Loucy (cell line): ENCODE data around the gene SEPTIN11.

Experiments used
- H2AFZ ChIP-seq: fragments of 200-600 bp; sonication (generic); 2 replicates; pipeline ENCODE4 v1.6.0; 2016; ENCODE audit warnings: antibody characterized with exemption, mild to moderate bottlenecking, low read length, moderate library complexity
- H3F3A ChIP-seq: fragments of 200-600 bp; 2 replicates; pipeline ENCODE4 v1.6.0; 2016; ENCODE audit warnings: antibody characterized with exemption, low read depth, mild to moderate bottlenecking
- H3K27me3 ChIP-seq: fragments of 200-600 bp; sonication (generic); 2 replicates; pipeline ENCODE4 v1.6.1; 2014; ENCODE audit warnings: low read length, mild to moderate bottlenecking; ENCODE audit not compliant: insufficient read depth, poor library complexity, severe bottlenecking
- H3K36me3 ChIP-seq: fragments of 200-600 bp; sonication (generic); 2 replicates; pipeline ENCODE4 v1.6.1; 2016; ENCODE audit warnings: low read length; ENCODE audit not compliant: insufficient read depth
- H3K4me1 ChIP-seq: fragments of 200-600 bp; sonication (generic); 2 replicates; pipeline ENCODE4 v1.5.1; 2014; ENCODE audit warnings: low read length, mild to moderate bottlenecking; ENCODE audit not compliant: insufficient read depth, poor library complexity, severe bottlenecking
- H3K4me2 ChIP-seq: fragments of 200-600 bp; sonication (generic); 2 replicates; pipeline ENCODE4 v1.6.0; 2014; ENCODE audit warnings: antibody characterized with exemption, low read length, low read depth, mild to moderate bottlenecking; ENCODE audit not compliant: poor library complexity, severe bottlenecking
- H3K4me3 ChIP-seq: fragments of 200-600 bp; sonication (generic); 2 replicates; pipeline ENCODE4 v1.5.1; 2014; ENCODE audit warnings: low read length, mild to moderate bottlenecking, mixed read lengths; ENCODE audit not compliant: poor library complexity, severe bottlenecking
- H3K79me2 ChIP-seq: fragments of 200-600 bp; sonication (generic); 2 replicates; pipeline ENCODE4 v1.6.1; 2014; ENCODE audit warnings: low read length; ENCODE audit not compliant: insufficient read depth
- H3K9ac ChIP-seq: fragments of 200-600 bp; sonication (generic); 2 replicates; pipeline ENCODE4 v1.6.0; 2014; ENCODE audit warnings: mild to moderate bottlenecking, low read depth, low read length, moderate library complexity; ENCODE audit not compliant: poor library complexity, severe bottlenecking
- H3K9me2 ChIP-seq: fragments of 200-600 bp; sonication (generic); replicated peaks from 2 replicates; pipeline ENCODE4 v1.6.1; 2016; ENCODE audit warnings: low read depth, low read length, mixed read lengths
- H3K9me3 ChIP-seq: fragments of 200-600 bp; sonication (generic); 2 replicates; pipeline ENCODE4 v1.6.1; 2014; ENCODE audit warnings: mild to moderate bottlenecking, antibody characterized with exemption, low read length, low read depth; ENCODE audit not compliant: insufficient read depth
- H4K20me1 ChIP-seq: fragments of 200-600 bp; sonication (generic); 2 replicates; pipeline ENCODE4 v1.6.0; 2014; ENCODE audit warnings: antibody characterized with exemption, low read length, mild to moderate bottlenecking; ENCODE audit not compliant: insufficient read depth, poor library complexity, severe bottlenecking
- CTCF ChIP-seq: fragments of 200-600 bp; sonication (generic); conservative IDR thresholded peaks from 2 replicates; pipeline ENCODE4 v1.5.1; 2014; ENCODE audit warnings: mild to moderate bottlenecking, antibody characterized with exemption, low read length
- EZH2phosphoT487 ChIP-seq: fragments of 200-600 bp; IDR thresholded peaks from 2 replicates; pipeline ENCODE4 v1.6.1; 2018; ENCODE audit warnings: antibody characterized with exemption, mild to moderate bottlenecking, moderate library complexity, borderline replicate concordance

The SEPTIN11 gene

GRCh38 chr4:76969941-76970529 lies 20.5 kb downstream of the SEPTIN11 start:
- Histone ChIP-seq H3K9me2 (no peaks in the 10 kb centered on the region), H3K9me3 (no peaks in the 10 kb centered on the region), H3K36me3 (no peaks in the 10 kb centered on the region), H3K9ac (no peak overlapping the region), H4K20me1 (peaks cover 3% of the 10 kb centered on the region), H3K27me3 (no peaks in the 10 kb centered on the region), H3K4me3 (no peak overlapping the region), H3K4me1 (peaks cover 50% of the 10 kb centered on the region), H2AFZ (no peak overlapping the region), H3K4me2 (no peak overlapping the region), H3F3A (no peaks in the 10 kb centered on the region), H3K79me2 (peaks cover 54% of the 10 kb centered on the region)
- TF ChIP-seq CTCF (no peak), EZH2phosphoT487 (no peak)

GRCh38 chr4:76972306-76972705 lies 22.8 kb downstream of the SEPTIN11 start:
- H3K9ac ChIP-seq: no peak overlapping the region
- H3K9me3 ChIP-seq: no peaks in the 10 kb centered on the region
- H3K27me3 ChIP-seq: no peaks in the 10 kb centered on the region
- no peaks in the 10 kb centered on the region for H3F3A ChIP-seq
- peak overlapping the region; percentile 43 for H3K4me2 ChIP-seq
- H4K20me1 ChIP-seq: no peaks in the 10 kb centered on the region
- TF ChIP-seq EZH2phosphoT487 (no peak), CTCF (no peak)
- H2AFZ ChIP-seq: no peak overlapping the region
- H3K9me2 ChIP-seq: no peaks in the 10 kb centered on the region
- H3K79me2 ChIP-seq: peaks cover 58% of the 10 kb centered on the region
- no peak overlapping the region for H3K4me3 ChIP-seq
- H3K36me3 ChIP-seq: no peaks in the 10 kb centered on the region
- peaks cover 33% of the 10 kb centered on the region for H3K4me1 ChIP-seq

- H3K36me3 ChIP-seq: no peaks in the 10 kb centered on the region
- peaks cover 58% of the 10 kb centered on the region for H3K79me2 ChIP-seq
Observed at GRCh38 chr4:76974150-76974549, 24.6 kb downstream of the SEPTIN11 start.

More at GRCh38 chr4:76974150-76974549, 24.6 kb downstream of the SEPTIN11 start:
- no peaks in the 10 kb centered on the region for H3K9me3 ChIP-seq
- H3F3A ChIP-seq: no peaks in the 10 kb centered on the region
- TF ChIP-seq EZH2phosphoT487: no peak
- TF ChIP-seq CTCF: no peak
- no peak overlapping the region for H3K9ac ChIP-seq
- H4K20me1 ChIP-seq: no peaks in the 10 kb centered on the region
- H3K4me2 ChIP-seq: no peak overlapping the region
- peaks cover 50% of the 10 kb centered on the region for H3K4me1 ChIP-seq
- H2AFZ ChIP-seq: no peak overlapping the region
- no peaks in the 10 kb centered on the region for H3K9me2 ChIP-seq
- H3K4me3 ChIP-seq: no peak overlapping the region
- no peaks in the 10 kb centered on the region for H3K27me3 ChIP-seq
